IMR-90 (cell line): ENCODE data around the gene DHRS13. TPM values are rescaled to one million over a fixed set of nuclear protein-coding genes. Genes with fewer than 3 reads are reported as not detected.

Experiments
- ATAC-seq: fragments of 200-7000 bp; cut with Tn5 transposase; 2 replicates; pipeline ENCODE4 v1.9.1; 2020; ENCODE audit warnings: low read depth, mild to moderate bottlenecking, moderate library complexity
- BruUV-seq: library from RNA; stranded (reverse); fragments of 400-500 nt; replicated peaks from 2 replicates; lab custom pipeline; 2021; lab: Mats Ljungman, UMichigan
- CTCF ChIA-PET: fragments of 300-600 bp; formaldehyde crosslinking; extraction: SDS; loops from one replicate; lab custom pipeline; 2021; ENCODE audit warnings: antibody characterized with exemption; lab: Yijun Ruan, JAX
- POLR2A ChIA-PET: fragments of 300-600 bp; sonication (Branson Sonifier 250); formaldehyde crosslinking; loops from one replicate; lab custom pipeline; 2022; ENCODE audit warnings: antibody characterized with exemption; ENCODE audit not compliant: unreplicated experiment; lab: Charles Lee
- DNase-seq: peaks from one replicate; pipeline ENCODE4 v3.0.0; 2013
- H2AFZ ChIP-seq: replicated peaks from 2 replicates; pipeline ENCODE3; 2013; ENCODE audit warnings: low read length, mild to moderate bottlenecking; ENCODE audit not compliant: poor library complexity
- H2AK5ac ChIP-seq: 2 replicates; pipeline ENCODE4 v1.6.1; 2013; ENCODE audit warnings: low read depth, low read length, inconsistent platforms
- H2AK9ac ChIP-seq: replicated peaks from 2 replicates; pipeline ENCODE3; 2013; ENCODE audit warnings: mild to moderate bottlenecking, low read depth, low read length, moderate library complexity; ENCODE audit not compliant: poor library complexity
- H2BK120ac ChIP-seq: 2 replicates; pipeline ENCODE4 v1.6.1; 2013; ENCODE audit warnings: low read depth, low read length, inconsistent platforms
- H2BK15ac ChIP-seq: 3 replicates; pipeline ENCODE4 v1.6.1; 2013; ENCODE audit warnings: low read depth, low read length, inconsistent platforms
- H2BK20ac ChIP-seq: 2 replicates; pipeline ENCODE4 v1.6.1; 2013; ENCODE audit warnings: low read depth, mild to moderate bottlenecking, inconsistent platforms, low read length, moderate library complexity
- H2BK5ac ChIP-seq: 2 replicates; pipeline ENCODE4 v1.6.1; 2013; ENCODE audit warnings: mild to moderate bottlenecking, low read depth, low read length, inconsistent platforms; ENCODE audit not compliant: poor library complexity, severe bottlenecking
- H3K14ac ChIP-seq: replicated peaks from 2 replicates; pipeline ENCODE4 v1.6.1; 2013; ENCODE audit warnings: low read depth, low read length, inconsistent platforms
- H3K18ac ChIP-seq: 2 replicates; pipeline ENCODE4 v1.6.1; 2013; ENCODE audit warnings: low read depth, low read length, control low read depth
- H3K23ac ChIP-seq: 2 replicates; pipeline ENCODE4 v1.6.1; 2013; ENCODE audit warnings: low read depth, low read length, inconsistent platforms
- H3K27ac ChIP-seq: 2 replicates; pipeline ENCODE4 v1.5.1; 2013; ENCODE audit warnings: mild to moderate bottlenecking, control low read depth, low read length; ENCODE audit not compliant: insufficient read depth
- H3K27me3 ChIP-seq: 2 replicates; pipeline ENCODE4 v1.6.1; 2013; ENCODE audit warnings: low read length; ENCODE audit not compliant: control insufficient read depth, insufficient read depth
- H3K36me3 ChIP-seq: 2 replicates; pipeline ENCODE4 v1.6.1; 2013; ENCODE audit warnings: low read length, mixed read lengths; ENCODE audit not compliant: control insufficient read depth, insufficient read depth
- H3K4ac ChIP-seq: 2 replicates; pipeline ENCODE4 v1.6.1; 2013; ENCODE audit warnings: low read depth, low read length, inconsistent platforms
- H3K4me1 ChIP-seq: 2 replicates; pipeline ENCODE4 v1.6.1; 2013; ENCODE audit warnings: low read length, mixed read lengths; ENCODE audit not compliant: control insufficient read depth, insufficient read depth
- H3K4me2 ChIP-seq: 2 replicates; pipeline ENCODE4 v1.6.1; 2013; ENCODE audit warnings: low read depth, mild to moderate bottlenecking, control low read depth, low read length, moderate library complexity
- H3K4me3 ChIP-seq: 2 replicates; pipeline ENCODE4 v1.5.1; 2013; ENCODE audit warnings: low read depth, mild to moderate bottlenecking, control low read depth, low read length, moderate library complexity; ENCODE audit not compliant: insufficient read depth
- H3K56ac ChIP-seq: 2 replicates; pipeline ENCODE4 v1.6.1; 2013; ENCODE audit warnings: low read length, inconsistent platforms; ENCODE audit not compliant: insufficient read depth; ENCODE audit errors: extremely low read depth
- H3K79me1 ChIP-seq, 2 experiments: 2 replicates each; pipeline ENCODE4 v1.6.1; 2013; ENCODE audit warnings: low read length in 2 of 2, inconsistent platforms in 1 of 2, low read depth in 1 of 2
- H3K9ac ChIP-seq: 2 replicates; pipeline ENCODE4 v1.6.1; 2013; ENCODE audit warnings: low read depth, low read length, control low read depth
- H3K9me1 ChIP-seq: 2 replicates; pipeline ENCODE4 v1.6.1; 2013; ENCODE audit warnings: low read length, inconsistent platforms; ENCODE audit not compliant: insufficient read depth
- H3K9me3 ChIP-seq: 2 replicates; pipeline ENCODE4 v1.6.1; 2013; ENCODE audit warnings: low read length; ENCODE audit not compliant: control insufficient read depth, insufficient read depth
- H4K20me1 ChIP-seq: 2 replicates; pipeline ENCODE4 v1.6.1; 2013; ENCODE audit warnings: low read length, inconsistent platforms; ENCODE audit not compliant: insufficient read depth
- H4K5ac ChIP-seq: 2 replicates; pipeline ENCODE4 v1.6.1; 2013; ENCODE audit warnings: mild to moderate bottlenecking, low read depth, low read length, control low read depth
- H4K8ac ChIP-seq, 2 experiments: 2 replicates each; pipeline ENCODE4 v1.6.1; 2013; ENCODE audit warnings: low read depth in 2 of 2, low read length in 2 of 2, control low read depth in 1 of 2, inconsistent platforms in 1 of 2
- H4K91ac ChIP-seq: 2 replicates; pipeline ENCODE4 v1.6.1; 2013; ENCODE audit warnings: low read depth, low read length, inconsistent platforms; ENCODE audit not compliant: insufficient read depth
- BHLHE40 ChIP-seq: fragments of 150-350 bp; IDR thresholded peaks from 2 replicates; pipeline ENCODE4 v1.6.1; 2016; ENCODE audit warnings: mild to moderate bottlenecking, low read depth, low read length
- CEBPB ChIP-seq: IDR thresholded peaks from 2 replicates; pipeline ENCODE4 v1.6.1; 2012; ENCODE audit warnings: low read depth, low read length, improper control_type of control experiment
- CHD1 ChIP-seq: IDR thresholded peaks from 2 replicates; pipeline ENCODE4 v1.6.1; 2012; ENCODE audit warnings: low read depth, low read length, improper control_type of control experiment
- FOS ChIP-seq: fragments of 150-350 bp; IDR thresholded peaks from 2 replicates; pipeline ENCODE4 v1.6.1; 2016; ENCODE audit warnings: low read depth, low read length
- MAFK ChIP-seq: IDR thresholded peaks from 2 replicates; pipeline ENCODE4 v1.6.1; 2012; ENCODE audit warnings: low read depth, low read length, improper control_type of control experiment
- MAZ ChIP-seq: IDR thresholded peaks from 2 replicates; pipeline ENCODE4 v1.6.1; 2012; ENCODE audit warnings: low read depth, mild to moderate bottlenecking, low read length, improper control_type of control experiment, moderate library complexity, borderline replicate concordance
- MXI1 ChIP-seq: IDR thresholded peaks from 2 replicates; pipeline ENCODE4 v1.6.1; 2012; ENCODE audit warnings: low read depth, mild to moderate bottlenecking, low read length, moderate library complexity, borderline replicate concordance
- NFE2L2 ChIP-seq: fragments of 150-350 bp; IDR thresholded peaks from 2 replicates; pipeline ENCODE4 v1.6.1; 2016; ENCODE audit warnings: low read depth, mild to moderate bottlenecking, low read length
- RFX5 ChIP-seq: IDR thresholded peaks from 2 replicates; pipeline ENCODE4 v1.8.0; 2012; ENCODE audit warnings: low read depth, mild to moderate bottlenecking, low read length, moderate library complexity
- SMC3 ChIP-seq: fragments of 150-350 bp; IDR thresholded peaks from 2 replicates; pipeline ENCODE4 v1.6.1; 2016; ENCODE audit warnings: low read depth, mild to moderate bottlenecking, antibody characterized with exemption, low read length, moderate library complexity
- USF2 ChIP-seq: fragments of 150-350 bp; IDR thresholded peaks from 2 replicates; pipeline ENCODE4 v1.6.1; 2017; ENCODE audit warnings: mild to moderate bottlenecking, antibody characterized with exemption, low read length, low read depth
- WGBS, 2 experiments: methylation state at CpG; one replicate each; pipeline versions ENCODE4 v1.1.5 to v1.1.7; 2013; ENCODE audit warnings: missing lambda C conversion rate in 2 of 2; ENCODE audit not compliant: insufficient read length in 1 of 2; ENCODE audit errors: extremely low coverage in 2 of 2; 5-methylcytosine and 5-hydroxymethylcytosine counted together
- dilution Hi-C: fragments of 300-500 bp; cut with HindIII; formaldehyde crosslinking; loops from one replicate; pipeline ENCODE4 v1.14.3; 2018; ENCODE audit warnings: low sequenced_read_pairs; ENCODE audit not compliant: unreplicated experiment
- in situ Hi-C: fragments of 300-500 bp; cut with MboI; formaldehyde crosslinking; loops from 3 replicates; pipeline ENCODE4 v1.14.3; 2019; ENCODE audit warnings: low sequenced_read_pairs, inconsistent platforms, mixed read lengths
- intact Hi-C: fragments of 100-400 bp; cut with micrococcal nuclease; formaldehyde crosslinking; loops from 2 replicates; pipeline ENCODE4 v1.10.0; 2022
- polyA plus RNA-seq, 3 experiments: library from polyadenylated mRNA; depleted of rRNA; stranded (reverse); fragments of >200 nt; gene quantifications; 2 replicates each; pipeline ENCODE4 v1.2.3, GENCODE V29; 2012; ENCODE audit warnings: low replicate concordance in 1 of 3
- total RNA-seq: library from RNA; depleted of rRNA; stranded (reverse); fragments of >200 nt; gene quantifications from 2 replicates; pipeline ENCODE4 v1.2.3, GENCODE V29; 2012
- TF ChIP-seq, protein P1 (sequence below): conservative IDR thresholded peaks from 2 replicates; pipeline ENCODE4 v1.5.1; 2012; ENCODE audit warnings: mild to moderate bottlenecking, low read depth, low read length, improper control_type of control experiment

The DHRS13 gene
- total and polyA plus RNA-seq, 2 of the 4 experiments (the other 2 are of a cell fraction): 2.7 to 3.9 TPM

DNA sequence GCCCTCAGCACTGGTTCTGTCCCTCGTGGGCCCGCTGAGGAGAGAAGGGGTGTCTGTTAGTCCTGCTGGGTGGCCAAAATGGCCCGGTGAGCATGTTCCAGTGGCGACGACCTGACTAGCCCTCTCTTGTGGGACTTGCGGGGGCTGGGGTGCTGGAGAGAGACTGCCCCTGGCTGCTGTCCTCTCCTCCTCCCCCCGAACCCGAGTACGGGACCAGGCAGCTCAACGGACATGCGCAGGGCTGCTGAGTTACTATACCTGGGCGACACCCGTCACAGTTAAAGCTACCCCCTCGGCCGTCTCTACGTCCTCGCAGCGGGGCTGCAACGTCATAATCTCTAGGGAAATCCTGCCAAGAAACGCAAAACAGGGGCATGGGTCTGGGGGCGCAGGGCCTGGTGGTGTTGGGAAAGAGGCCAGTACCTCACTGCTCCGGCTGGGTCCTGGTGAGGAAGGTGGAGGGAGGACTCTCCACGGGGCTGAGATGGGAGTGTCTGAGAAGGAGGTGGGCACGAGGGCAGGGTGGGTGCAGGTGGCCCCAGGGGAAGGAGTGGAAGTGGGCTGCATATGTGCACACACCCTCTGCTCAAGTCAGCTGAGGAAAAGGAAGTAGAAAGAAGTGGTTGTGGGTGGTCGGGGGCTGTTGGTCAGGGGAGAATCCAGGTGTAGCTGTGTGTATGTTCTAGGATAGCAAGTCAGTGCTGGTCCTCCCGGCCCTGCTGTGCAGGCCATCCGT lies 18.7 kb downstream of the DHRS13 start:
- Histone ChIP-seq H3K18ac (no peak overlapping the region), H2BK120ac (no peak overlapping the region), H3K56ac (no peak overlapping the region), H3K79me1 (peaks cover 0 to 3% of the 10 kb centered on the region in 2 experiments; a peak in 3 of 4 replicates), H2AK5ac (no peak overlapping the region), H3K9me3 (no peaks in the 10 kb centered on the region), H3K9me1 (no peaks in the 10 kb centered on the region), H3K23ac (no peak overlapping the region), H2AFZ (no peak overlapping the region), H2BK20ac (no peak overlapping the region), H4K20me1 (0 out of 2 replicates have a peak, but pooled peaks cover 8% of the 10 kb centered on the region), H3K4me1 (no peaks in the 10 kb centered on the region), H3K14ac (no peak overlapping the region), H2AK9ac (peak overlapping the region; percentile 72), H3K4me2 (no peak overlapping the region), H3K27me3 (no peaks in the 10 kb centered on the region), H4K91ac (no peak overlapping the region), H4K5ac (no peak overlapping the region), H3K27ac (no peak overlapping the region), H3K36me3 (peaks cover 66% of the 10 kb centered on the region), H3K4ac (no peak overlapping the region), H4K8ac (no peak overlapping the region), H3K4me3 (no peak overlapping the region), H2BK15ac (no peak overlapping the region), H2BK5ac (no peak overlapping the region), H3K9ac (no peak overlapping the region)
- ChIA-PET CTCF (no interaction called here), POLR2A (no interaction called here)
- ATAC-seq (no peak), DNase-seq (no peak)
- dilution Hi-C loops (no loop called here), in situ Hi-C loops (no loop called here), intact Hi-C loops (no loop called here)
- TF ChIP-seq, protein P1, sequence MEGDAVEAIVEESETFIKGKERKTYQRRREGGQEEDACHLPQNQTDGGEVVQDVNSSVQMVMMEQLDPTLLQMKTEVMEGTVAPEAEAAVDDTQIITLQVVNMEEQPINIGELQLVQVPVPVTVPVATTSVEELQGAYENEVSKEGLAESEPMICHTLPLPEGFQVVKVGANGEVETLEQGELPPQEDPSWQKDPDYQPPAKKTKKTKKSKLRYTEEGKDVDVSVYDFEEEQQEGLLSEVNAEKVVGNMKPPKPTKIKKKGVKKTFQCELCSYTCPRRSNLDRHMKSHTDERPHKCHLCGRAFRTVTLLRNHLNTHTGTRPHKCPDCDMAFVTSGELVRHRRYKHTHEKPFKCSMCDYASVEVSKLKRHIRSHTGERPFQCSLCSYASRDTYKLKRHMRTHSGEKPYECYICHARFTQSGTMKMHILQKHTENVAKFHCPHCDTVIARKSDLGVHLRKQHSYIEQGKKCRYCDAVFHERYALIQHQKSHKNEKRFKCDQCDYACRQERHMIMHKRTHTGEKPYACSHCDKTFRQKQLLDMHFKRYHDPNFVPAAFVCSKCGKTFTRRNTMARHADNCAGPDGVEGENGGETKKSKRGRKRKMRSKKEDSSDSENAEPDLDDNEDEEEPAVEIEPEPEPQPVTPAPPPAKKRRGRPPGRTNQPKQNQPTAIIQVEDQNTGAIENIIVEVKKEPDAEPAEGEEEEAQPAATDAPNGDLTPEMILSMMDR: no peak
- TF ChIP-seq CHD1 (no peak), RFX5 (no peak), BHLHE40 (no peak), SMC3 (no peak), MXI1 (no peak), FOS (no peak), USF2 (no peak), CEBPB (no peak), NFE2L2 (no peak), MAFK (no peak), MAZ (no peak)
- no TSS peak for BruUV-seq
- WGBS, 2 experiments: 87% methylated on average over 11 of the region's 27 CpGs; no CpG with 5 or more reads in 1 of the 2 experiments
